Activated CD8-positive, alpha-beta T cell treated with anti-CD3 and anti-CD28 coated beads for 36 hours (primary cell): Measurements from ENCODE around the gene MTFMT. TPM values are rescaled to one million over a fixed set of nuclear protein-coding genes. Genes with fewer than 3 reads are reported as not detected.

Experiments used
- ATAC-seq: fragments of 200-7000 bp; cut with Tn5 transposase; one replicate; pipeline ENCODE4 v1.10.0; 2021; ENCODE audit warnings: mild to moderate bottlenecking, moderate library complexity
- CTCF ChIA-PET: fragments of 350-600 bp; sonication (Branson Sonifier 250); formaldehyde crosslinking; loops from one replicate; lab custom pipeline; 2021; ENCODE audit warnings: antibody characterized with exemption; lab: Charles Lee
- POLR2A ChIA-PET: fragments of 350-600 bp; sonication (Branson Sonifier 250); formaldehyde crosslinking; loops from one replicate; lab custom pipeline; 2021; ENCODE audit warnings: antibody characterized with exemption; lab: Charles Lee
- DNase-seq: peaks from one replicate; pipeline ENCODE4 v3.0.0-alpha.2; 2020
- H3K27ac Mint-ChIP-seq: one replicate; pipeline ENCODE4 v1.8.0; 2021; ENCODE audit warnings: mild to moderate bottlenecking, mixed read lengths
- H3K27me3 Mint-ChIP-seq: one replicate; pipeline ENCODE4 v1.8.0; 2021; ENCODE audit warnings: mixed read lengths
- H3K36me3 Mint-ChIP-seq: one replicate; pipeline ENCODE4 v1.8.0; 2021; ENCODE audit warnings: low read depth, mixed read lengths
- H3K4me1 Mint-ChIP-seq: one replicate; pipeline ENCODE4 v1.8.0; 2021; ENCODE audit warnings: low read depth, mixed read lengths
- H3K4me3 Mint-ChIP-seq: one replicate; pipeline ENCODE4 v1.8.0; 2021; ENCODE audit warnings: mild to moderate bottlenecking, moderate library complexity, mixed read lengths
- H3K9me3 Mint-ChIP-seq: one replicate; pipeline ENCODE4 v1.8.0; 2021; ENCODE audit warnings: mixed read lengths
- CTCF ChIP-seq: fragments of 200-600 bp; IDR thresholded peaks from one replicate; pipeline ENCODE4 v1.8.0; 2022; ENCODE audit warnings: antibody characterized with exemption, mild to moderate bottlenecking
- intact Hi-C: fragments of 100-400 bp; cut with micrococcal nuclease; formaldehyde crosslinking; loops from one replicate; pipeline ENCODE4 v1.10.0; 2022
- total RNA-seq, 2 experiments: library from RNA; stranded (reverse); gene quantifications; one replicate each; pipeline ENCODE4 v1.2.3, GENCODE V29; 2021

MTFMT gene
- total RNA-seq, 2 experiments from 2014 or later, result 19.7 to 21.0 TPM

GRCh38 chr15:65068403-65068788, 39.0 kb upstream of the MTFMT start:
- H3K27ac Mint-ChIP-seq, result no peak overlapping the region
- TF ChIP-seq CTCF, result no peak
- ChIA-PET CTCF (interaction anchor here (0.7 to 2.7 kb wide), 7 partner anchors 9 to 85 kb away, joined by 3 to 10 read pairs (median 3); no protein-coding TSS in a partner anchor), POLR2A (interaction anchor here (1.2 kb wide), 1 partner anchor 10 kb away, joined by 3 read pairs; no protein-coding TSS in a partner anchor)
- ATAC-seq (no peak), DNase-seq (no peak)
- peaks cover 26% of the 10 kb centered on the region for H3K27me3 Mint-ChIP-seq
- H3K4me3 Mint-ChIP-seq, result no peak overlapping the region
- intact Hi-C loops, result no loop called here
- no peaks in the 10 kb centered on the region for H3K36me3 Mint-ChIP-seq
- no peaks in the 10 kb centered on the region for H3K9me3 Mint-ChIP-seq
- H3K4me1 Mint-ChIP-seq, result peaks cover 6% of the 10 kb centered on the region

- H3K4me1 Mint-ChIP-seq, result peaks cover 6% of the 10 kb centered on the region
- ATAC-seq (no peak), DNase-seq (no peak)
- no peaks in the 10 kb centered on the region for H3K9me3 Mint-ChIP-seq
- ChIA-PET POLR2A (interaction anchor here (1.2 kb wide), 1 partner anchor 11 kb away, joined by 3 read pairs; no protein-coding TSS in a partner anchor), CTCF (interaction anchor here (0.7 to 2.7 kb wide), 7 partner anchors 10 to 86 kb away, joined by 3 to 10 read pairs (median 3); no protein-coding TSS in a partner anchor)
- H3K4me3 Mint-ChIP-seq, result no peak within 1 kb of the TSS
- intact Hi-C loops, result no loop called here
- H3K27me3 Mint-ChIP-seq, result peaks cover 26% of the 10 kb centered on the region
- no peak within 1 kb of the TSS for H3K27ac Mint-ChIP-seq
- no peak for TF ChIP-seq CTCF
- H3K36me3 Mint-ChIP-seq, result no peaks in the 10 kb centered on the region
These were observed 38.4 kb upstream of the MTFMT start, which contains the start of gene RASL12 for GRCh38 chr15:65067645-65068402. RASL12 (minus strand) TSS chr15:65067991; CDS start chr15:65067835, 156 bp downstream.

- peaks cover 6% of the 10 kb centered on the region for H3K4me1 Mint-ChIP-seq
- H3K9me3 Mint-ChIP-seq, result no peaks in the 10 kb centered on the region
- no peak for TF ChIP-seq CTCF
- DNase-seq, result no peak
- H3K4me3 Mint-ChIP-seq, result no peak overlapping the region
- ChIA-PET POLR2A (no interaction called here), CTCF (interaction anchor here (0.8 to 2.5 kb wide), 6 partner anchors 10 to 257 kb away, joined by 3 to 10 read pairs (median 4); no protein-coding TSS in a partner anchor)
- H3K27ac Mint-ChIP-seq, result no peak overlapping the region
- H3K27me3 Mint-ChIP-seq, result peaks cover 26% of the 10 kb centered on the region
- no peak for ATAC-seq
- intact Hi-C loops, result no loop called here
- H3K36me3 Mint-ChIP-seq, result no peaks in the 10 kb centered on the region
These were observed 37.8 kb upstream of the MTFMT start for GRCh38 chr15:65067317-65067644.

- ATAC-seq (no peak), DNase-seq (no peak)
- ChIA-PET CTCF (interaction anchor here (0.9 to 2.5 kb wide), 5 partner anchors 11 to 256 kb away, joined by 3 to 10 read pairs (median 4); no protein-coding TSS in a partner anchor), POLR2A (no interaction called here)
- Mint-ChIP-seq H3K4me3 (no peak overlapping the region), H3K9me3 (no peaks in the 10 kb centered on the region), H3K27ac (no peak overlapping the region), H3K36me3 (no peaks in the 10 kb centered on the region), H3K4me1 (peaks cover 6% of the 10 kb centered on the region), H3K27me3 (peaks cover 26% of the 10 kb centered on the region)
- no peak for TF ChIP-seq CTCF
- intact Hi-C loops, result no loop called here
These were observed 37.3 kb upstream of the MTFMT start for GRCh38 chr15:65066635-65067316.
